Renal cortex interstitium (tissue), 15 donors: ENCODE measurements around the gene NUDT21. TPM values are rescaled to one million over a fixed set of nuclear protein-coding genes. Genes with fewer than 3 reads are reported as not detected.
"Not testable (repeated sequence)": the region's sequence is repeated elsewhere in the genome, so short reads cannot be mapped to it uniquely, and the experiment has no call there.

Experiments used
- DNase-seq, 11 donors: peaks; one replicate each; pipeline ENCODE4 v3.0.0-alpha.2; 2013; ENCODE audit warnings: low read depth in 9 of 11, low spot score in 4 of 11; ENCODE audit errors: extremely low read depth in 1 of 11
- long read RNA-seq, 16 experiments: transcript quantifications; one replicate each; lab custom pipeline, GENCODE V29; 2026
- polyA plus RNA-seq, 3 donors: library from polyadenylated mRNA; unstranded; fragments of 120-200 nt; gene quantifications; one replicate each; pipeline ENCODE4 v1.2.1, GENCODE V29; 2013; ENCODE audit not compliant: insufficient read length in 3 of 3

NUDT21 gene
- 100 to 1,000 TPM; 125 to 152 (median 135) TPM for polyA plus RNA-seq
- long read RNA-seq, donor 1, full-length matches to known transcripts, result 35 of 40 reads
- long read RNA-seq, donor 1, partial matches to known transcripts, result 5 of 40 reads
- long read RNA-seq, donor 1, other reads (novel, unspliced or antisense), result 0 of 40 reads
- long read RNA-seq, donor 2, full-length matches to known transcripts, result 25 of 36 reads
- long read RNA-seq, donor 2, partial matches to known transcripts, result 11 of 36 reads
- long read RNA-seq, donor 2, other reads (novel, unspliced or antisense), result 0 of 36 reads
- long read RNA-seq, donor 3, full-length matches to known transcripts, result 51 of 66 reads
- long read RNA-seq, donor 3, partial matches to known transcripts, result 15 of 66 reads
- long read RNA-seq, donor 3, other reads (novel, unspliced or antisense), result 0 of 66 reads
- long read RNA-seq, donor 4, full-length matches to known transcripts, result 33 of 43 reads
- long read RNA-seq, donor 4, partial matches to known transcripts, result 10 of 43 reads
- long read RNA-seq, donor 4, other reads (novel, unspliced or antisense), result 0 of 43 reads
- long read RNA-seq, donor 5, result 0 reads
- long read RNA-seq, donor 6, full-length matches to known transcripts, result 34 of 39 reads
- long read RNA-seq, donor 6, partial matches to known transcripts, result 5 of 39 reads
- long read RNA-seq, donor 6, other reads (novel, unspliced or antisense), result 0 of 39 reads
- long read RNA-seq, donor 7, full-length matches to known transcripts, result 36 of 102 reads
- long read RNA-seq, donor 7, partial matches to known transcripts, result 66 of 102 reads
- long read RNA-seq, donor 7, other reads (novel, unspliced or antisense), result 0 of 102 reads
- long read RNA-seq, donor 8, result 0 reads
- long read RNA-seq, donor 9, full-length matches to known transcripts, result 38 of 60 reads
- long read RNA-seq, donor 9, partial matches to known transcripts, result 22 of 60 reads
- long read RNA-seq, donor 9, other reads (novel, unspliced or antisense), result 0 of 60 reads
- long read RNA-seq, donor 10, full-length matches to known transcripts, result 36 of 53 reads
- long read RNA-seq, donor 10, partial matches to known transcripts, result 17 of 53 reads
- long read RNA-seq, donor 10, other reads (novel, unspliced or antisense), result 0 of 53 reads
- long read RNA-seq, donor 11, full-length matches to known transcripts, result 40 of 54 reads
- long read RNA-seq, donor 11, partial matches to known transcripts, result 14 of 54 reads
- long read RNA-seq, donor 11, other reads (novel, unspliced or antisense), result 0 of 54 reads
- long read RNA-seq, donor 12, full-length matches to known transcripts, result 8 of 8 reads
- long read RNA-seq, donor 12, partial matches to known transcripts, result 0 of 8 reads
- long read RNA-seq, donor 12, other reads (novel, unspliced or antisense), result 0 of 8 reads
- long read RNA-seq, donor 13, result 0 reads
- long read RNA-seq, donor 14, full-length matches to known transcripts, result 38 of 43 reads
- long read RNA-seq, donor 14, partial matches to known transcripts, result 5 of 43 reads
- long read RNA-seq, donor 14, other reads (novel, unspliced or antisense), result 0 of 43 reads
- long read RNA-seq, donor 15, full-length matches to known transcripts, result 17 of 17 reads
- long read RNA-seq, donor 15, partial matches to known transcripts, result 0 of 17 reads
- long read RNA-seq, donor 15, other reads (novel, unspliced or antisense), result 0 of 17 reads
- long read RNA-seq, donor 16, full-length matches to known transcripts, result 79 of 137 reads
- long read RNA-seq, donor 16, partial matches to known transcripts, result 58 of 137 reads
- long read RNA-seq, donor 16, other reads (novel, unspliced or antisense), result 0 of 137 reads

DNA sequence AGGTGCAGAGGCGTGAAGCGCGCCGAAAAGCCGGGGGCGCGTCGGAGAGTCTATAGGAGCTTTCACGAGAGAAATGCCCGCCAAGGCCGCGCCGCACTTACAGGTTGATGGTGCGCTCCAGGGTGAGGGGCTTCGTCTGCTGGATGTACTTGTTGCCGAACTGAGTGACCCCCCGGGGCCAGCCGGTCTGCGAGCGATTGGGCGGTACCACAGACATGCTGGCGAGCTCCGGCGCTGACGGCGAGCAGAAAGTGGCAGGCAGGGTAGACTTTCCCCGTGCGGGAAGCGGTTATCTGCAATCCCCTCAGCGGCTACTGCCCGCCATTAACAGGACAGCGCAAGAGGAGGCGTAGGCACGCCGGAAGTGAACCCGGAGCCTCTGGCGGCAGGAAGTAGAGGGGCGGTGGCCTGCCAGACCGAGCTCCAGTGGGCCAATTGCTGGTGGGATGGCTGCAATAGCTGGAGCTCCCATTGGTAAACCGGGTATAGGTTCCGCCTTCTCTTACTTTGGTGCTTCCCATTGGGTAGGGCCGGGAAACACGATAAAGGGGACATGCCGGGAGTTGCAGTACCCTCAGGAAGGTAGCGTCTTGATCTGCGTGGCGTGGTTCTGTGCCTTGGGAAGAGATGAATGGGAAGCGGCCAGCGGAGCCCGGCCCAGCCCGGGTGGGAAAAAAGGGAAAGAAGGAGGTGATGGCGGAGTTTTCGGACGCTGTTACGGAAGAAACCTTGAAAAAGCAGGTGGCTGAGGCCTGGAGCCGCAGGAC lies at the start of gene NUDT21, which contains the start of gene OGFOD1:
TSS of gene NUDT21 (minus strand) at position 347 of the 767 bp plus-strand sequence. CDS start at position 217, 130 bp downstream.
TSS of gene OGFOD1 (plus strand) at position 569 of the 767 bp plus-strand sequence. CDS start at position 628, 59 bp downstream.
- DNase-seq, result peak; percentile 82 to 97 (median 93)

DNA sequence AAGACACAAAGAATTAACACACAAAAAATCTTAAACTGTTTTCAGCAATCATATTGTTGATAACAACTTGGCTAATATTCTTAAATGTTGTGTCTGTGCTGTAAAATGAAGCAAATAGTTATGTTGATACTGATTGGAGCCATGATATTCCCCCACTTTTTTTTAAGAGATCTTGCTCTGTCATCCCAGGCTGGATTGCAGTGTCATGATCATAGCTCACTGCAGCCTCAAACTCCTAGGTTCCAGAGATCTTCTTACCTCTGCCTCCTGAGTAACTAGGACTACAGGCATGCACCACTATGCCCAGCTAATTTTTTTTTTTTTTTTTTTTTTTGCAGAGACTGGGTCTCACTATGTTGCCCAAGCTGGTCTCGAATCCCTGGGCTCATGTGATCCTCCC lies 42.7 kb upstream of the NUDT21 start:
- no peak for DNase-seq

DNA sequence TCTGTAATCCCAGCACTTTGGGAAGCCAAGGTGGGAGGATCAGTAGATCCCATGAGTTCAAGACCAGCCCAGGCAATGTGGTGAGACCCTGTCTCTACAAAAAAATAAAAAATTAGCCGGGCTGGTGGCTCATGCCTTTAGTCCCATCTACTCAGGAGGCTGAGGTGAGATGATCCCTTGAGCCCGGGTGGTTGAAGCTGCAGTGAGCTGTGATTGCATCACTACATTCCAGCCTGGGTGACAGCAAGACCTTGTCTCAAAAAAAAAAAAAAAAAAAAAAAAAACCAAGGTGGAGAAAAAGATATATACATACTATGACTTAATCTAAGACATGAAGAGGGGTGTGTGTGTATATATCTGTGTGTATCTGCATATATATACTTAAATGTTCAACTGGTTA lies 42.0 kb upstream of the NUDT21 start:
- no peak for DNase-seq

DNA sequence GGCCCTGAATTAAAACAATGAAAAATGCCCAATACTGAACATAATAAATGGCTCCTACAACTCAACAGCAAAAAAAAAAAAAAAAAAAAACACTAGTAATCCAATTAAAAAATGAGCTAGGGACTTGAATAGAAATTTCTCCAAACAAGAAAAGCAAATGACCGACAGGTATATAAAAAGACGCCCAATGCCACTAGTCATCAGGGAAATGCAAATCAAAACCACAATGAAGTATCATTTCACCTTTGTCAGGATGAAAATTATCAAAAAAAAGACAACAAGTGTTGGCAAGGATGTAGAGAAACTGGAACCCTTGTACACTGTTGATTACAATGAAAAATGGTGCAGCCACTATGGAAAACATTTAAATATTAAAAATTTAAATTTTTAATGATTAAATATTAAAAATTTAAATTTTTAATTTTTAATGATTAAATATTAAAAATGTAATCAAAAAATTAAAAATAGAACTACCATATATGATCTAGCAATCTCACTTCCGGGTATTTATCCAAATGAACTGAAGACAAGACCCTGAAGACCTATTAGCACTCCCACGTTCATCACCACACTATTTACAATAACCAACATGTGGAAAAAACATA lies 40.6 kb upstream of the NUDT21 start:
- no peak for DNase-seq

DNA sequence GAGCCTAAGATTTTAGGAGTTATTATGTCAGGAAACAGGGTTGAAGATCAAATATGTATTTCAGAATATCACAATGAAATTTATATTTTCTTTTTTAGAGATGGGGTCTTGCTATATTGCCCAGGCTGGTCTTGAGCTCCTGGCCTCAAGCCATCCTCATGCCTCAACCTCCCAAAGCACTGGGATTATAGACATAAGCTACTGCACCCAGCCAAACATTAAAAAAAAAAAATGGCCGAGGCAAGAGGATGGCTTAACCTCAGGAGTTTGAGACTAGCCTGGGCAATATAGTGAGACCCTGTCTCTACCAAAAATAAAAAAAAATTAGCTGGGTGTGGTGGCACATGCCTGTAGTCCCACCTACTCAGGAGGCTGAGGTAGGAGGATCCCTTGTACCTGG lies 37.7 kb upstream of the NUDT21 start:
- DNase-seq, result not testable (repeated sequence)

DNA sequence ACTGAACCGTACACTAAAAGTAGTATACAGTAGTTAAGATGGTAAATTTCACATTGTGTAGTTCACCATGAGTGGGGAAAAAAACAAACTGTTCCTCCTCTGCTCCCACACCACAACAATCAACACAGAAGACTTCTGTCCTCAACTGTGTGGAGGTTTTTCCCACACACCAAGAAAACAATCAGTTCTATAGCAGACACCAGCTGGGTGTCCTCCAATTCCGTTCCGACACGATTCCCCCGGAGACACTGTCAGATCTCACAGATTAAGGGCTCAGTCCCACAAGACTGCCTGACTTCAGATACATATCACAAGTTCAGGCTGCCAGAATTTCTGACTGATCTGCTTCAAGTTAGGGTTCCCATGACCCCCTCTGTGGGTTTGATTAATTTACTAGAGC lies 36.9 kb upstream of the NUDT21 start:
- no peak for DNase-seq

DNA sequence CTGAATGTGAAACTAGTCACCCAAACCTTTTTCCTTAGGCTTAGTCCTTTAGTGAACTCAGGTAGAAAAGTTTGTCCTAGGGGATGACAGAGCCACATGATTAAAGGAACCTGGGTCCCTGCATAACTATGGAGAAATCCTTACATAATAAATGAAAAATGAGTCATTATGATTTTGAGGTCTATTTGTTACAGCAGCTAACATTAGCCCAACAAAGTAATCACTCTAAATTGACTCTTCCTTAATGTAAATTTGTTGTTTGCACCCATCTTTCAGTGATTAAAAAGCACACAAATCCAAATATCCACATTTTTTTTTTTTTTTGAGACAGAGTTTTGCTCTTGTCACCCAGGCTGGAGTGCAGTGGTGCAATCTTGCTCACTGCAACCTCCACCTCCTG lies 32.3 kb upstream of the NUDT21 start:
- no peak for DNase-seq

DNA sequence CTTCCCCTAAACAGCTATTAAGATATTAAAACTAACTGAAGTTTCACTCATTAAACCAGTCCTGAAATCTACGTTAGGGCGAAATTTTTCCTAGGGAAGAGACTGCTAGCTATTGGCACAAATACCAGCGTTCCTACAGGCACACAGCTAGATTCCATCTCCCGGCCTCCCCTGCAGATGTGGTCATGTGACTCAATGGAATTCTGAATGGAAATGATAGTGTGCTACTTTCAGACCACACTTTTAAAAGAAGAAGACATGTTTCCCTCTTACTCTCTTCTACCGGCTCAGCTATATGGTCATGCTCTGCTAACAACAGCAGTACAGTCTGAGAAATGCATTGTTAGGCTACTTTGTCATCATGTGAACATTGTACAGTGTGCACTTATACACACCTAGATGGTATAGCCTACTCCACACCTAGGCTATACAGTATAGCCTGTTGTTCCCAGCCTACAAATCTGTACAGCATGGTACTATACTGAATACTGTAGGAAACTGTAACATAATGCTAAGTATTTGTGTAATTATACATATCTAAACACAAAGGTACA lies 31.6 kb upstream of the NUDT21 start:
- no peak for DNase-seq

DNA sequence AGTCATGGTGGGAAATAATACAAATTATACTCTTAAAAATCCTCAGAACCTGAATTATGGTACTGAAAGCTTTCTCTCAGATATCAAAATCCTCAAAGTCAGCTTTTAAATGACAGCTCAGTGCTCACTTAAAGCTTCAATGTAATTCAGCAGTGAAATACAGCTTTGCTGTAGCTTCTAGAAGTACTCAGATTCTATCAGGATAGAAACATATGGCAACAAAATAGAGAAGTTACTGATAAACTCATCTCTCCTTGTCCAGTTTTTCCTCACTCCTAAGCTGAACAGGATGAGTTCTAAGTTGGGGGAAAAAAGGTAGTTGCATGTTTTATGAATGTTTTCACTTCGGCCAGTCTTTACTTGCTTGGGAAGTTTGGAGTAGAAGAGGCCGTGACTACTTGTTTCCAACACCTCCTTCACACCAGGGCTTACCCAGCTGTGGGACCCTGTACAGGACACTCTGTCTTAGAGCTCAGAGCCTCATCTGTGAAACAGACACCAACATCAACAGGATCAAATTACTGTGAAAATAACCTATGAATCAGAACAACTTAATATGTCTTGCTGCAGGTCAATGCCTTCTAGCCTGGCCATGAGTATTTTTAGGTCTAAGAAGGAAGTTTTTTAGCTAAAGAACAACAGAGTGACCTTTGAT lies 30.5 kb upstream of the NUDT21 start:
- peak; percentile 15 to 74 (median 38) for DNase-seq

DNA sequence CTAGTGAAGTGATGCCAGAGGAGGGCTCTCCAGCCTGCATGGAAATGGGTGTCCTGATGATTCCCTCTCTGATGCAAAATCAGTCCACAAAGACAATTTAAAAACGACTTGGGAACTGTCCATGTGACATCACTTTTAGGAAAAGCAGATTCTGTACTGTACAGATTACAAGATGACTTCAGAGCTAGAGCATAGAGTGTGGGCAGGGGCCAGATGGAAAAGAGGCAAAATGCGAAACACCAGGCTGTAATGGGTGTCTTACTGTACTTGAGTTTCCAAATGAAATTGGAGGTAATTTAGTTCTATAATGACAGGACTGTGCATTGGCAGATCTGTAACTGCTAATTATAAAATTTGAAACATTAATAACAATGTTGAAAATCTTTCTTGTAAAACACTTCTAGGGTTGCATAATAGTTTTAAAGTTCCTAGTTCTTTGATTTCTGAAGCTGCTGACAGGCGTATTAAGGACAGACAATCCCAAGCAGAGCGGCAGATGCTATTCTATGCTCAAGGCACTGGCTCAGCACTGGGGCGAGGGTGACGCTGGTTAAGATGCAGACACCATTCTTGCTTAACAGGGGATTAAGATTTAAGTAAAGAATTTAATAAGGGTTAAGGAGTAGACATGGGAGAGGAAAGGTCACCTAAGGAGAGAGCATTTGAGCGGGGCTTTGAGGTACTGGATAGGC lies 29.8 kb upstream of the NUDT21 start:
- DNase-seq, result no peak

DNA sequence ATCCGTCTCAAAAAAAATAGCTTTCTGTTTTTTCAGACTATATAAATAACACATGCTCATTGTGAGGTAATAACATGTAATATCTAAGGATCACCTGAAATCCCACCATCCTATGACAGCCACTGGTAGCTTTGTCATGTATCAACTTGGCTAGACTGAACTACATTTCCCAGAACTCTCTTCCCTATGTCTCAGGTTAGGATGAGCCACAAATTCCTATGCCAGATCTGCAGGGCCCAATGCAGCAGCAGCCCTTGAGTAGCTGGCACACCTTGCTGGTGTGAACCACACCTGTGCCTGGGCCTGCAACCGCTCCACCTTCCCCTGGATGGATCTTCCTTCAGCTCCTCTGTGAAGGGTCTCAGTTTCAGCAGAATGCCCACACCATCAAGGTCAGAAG lies 28.3 kb upstream of the NUDT21 start:
- no peak for DNase-seq

DNA sequence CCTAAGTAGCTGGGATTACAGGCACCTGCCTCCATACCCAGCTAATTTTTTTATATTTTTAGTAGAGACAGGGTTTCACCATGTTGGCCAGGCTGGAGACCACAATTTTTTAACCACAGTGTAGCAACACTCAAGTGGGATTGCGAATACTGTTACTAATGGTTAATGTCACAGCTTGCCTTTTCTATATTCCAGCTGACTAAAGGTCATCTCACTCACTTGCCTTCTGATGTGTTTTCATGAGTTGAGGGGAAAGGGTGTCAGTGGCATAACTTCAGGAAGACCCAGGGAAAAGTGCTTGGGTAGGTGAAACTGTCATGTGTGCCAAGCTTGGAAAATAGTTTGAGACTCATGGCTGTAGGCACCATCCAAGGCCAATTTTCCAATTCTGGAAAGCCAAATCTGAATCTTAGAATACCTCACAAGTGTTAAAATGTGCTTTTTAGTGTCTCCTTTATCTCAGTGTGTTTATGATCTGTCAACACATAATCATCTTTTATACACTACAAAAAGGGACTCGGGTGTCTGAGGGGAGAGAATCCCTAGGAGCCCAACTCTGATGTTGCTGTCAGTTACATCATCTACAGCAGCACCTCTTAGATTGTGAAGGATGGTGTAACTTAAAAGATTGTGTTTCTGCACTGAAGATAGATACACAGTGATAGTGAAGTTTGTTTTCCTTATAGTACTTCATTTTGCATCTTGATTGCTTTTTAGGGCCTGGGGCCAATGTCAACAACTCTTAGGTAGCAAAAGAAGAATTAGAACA lies 27.3 kb upstream of the NUDT21 start:
- DNase-seq, result no peak

DNA sequence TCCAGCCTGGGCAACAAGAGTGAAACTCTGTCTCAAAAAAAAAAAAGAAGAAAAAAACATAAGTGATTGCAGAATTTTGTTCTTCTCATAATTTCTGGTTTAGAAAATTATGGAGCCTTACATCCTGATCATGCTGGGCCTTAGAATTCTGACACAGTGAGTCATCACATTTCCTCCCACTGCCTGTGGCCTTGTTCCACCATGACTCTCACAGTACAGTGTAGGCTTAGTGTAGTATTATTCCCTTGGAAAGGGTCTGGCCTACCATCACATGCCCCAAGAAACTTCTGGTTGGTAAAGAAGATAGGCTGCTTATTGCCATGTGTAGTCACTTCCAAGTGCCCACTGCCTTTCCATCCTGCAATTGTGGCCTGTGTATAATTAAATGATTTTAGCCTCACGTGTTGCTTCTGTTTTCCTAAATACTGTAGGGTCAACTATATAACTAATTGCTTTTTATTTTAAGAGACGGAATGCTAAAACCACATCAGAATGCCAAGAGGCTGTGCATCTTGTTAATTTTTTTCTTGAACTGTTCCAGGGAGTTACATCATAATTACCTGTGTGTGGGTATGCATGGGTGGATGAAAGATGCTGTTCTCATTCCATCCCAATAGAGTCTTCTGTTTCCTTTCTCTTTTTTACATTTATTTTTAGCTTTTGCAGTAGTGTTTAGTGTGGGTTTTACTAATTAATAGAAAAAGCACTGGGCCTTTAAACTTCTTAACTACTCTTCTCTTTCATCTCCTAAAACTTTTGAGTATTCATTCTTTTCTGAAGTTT lies 26.2 kb upstream of the NUDT21 start:
- no peak for DNase-seq

DNA sequence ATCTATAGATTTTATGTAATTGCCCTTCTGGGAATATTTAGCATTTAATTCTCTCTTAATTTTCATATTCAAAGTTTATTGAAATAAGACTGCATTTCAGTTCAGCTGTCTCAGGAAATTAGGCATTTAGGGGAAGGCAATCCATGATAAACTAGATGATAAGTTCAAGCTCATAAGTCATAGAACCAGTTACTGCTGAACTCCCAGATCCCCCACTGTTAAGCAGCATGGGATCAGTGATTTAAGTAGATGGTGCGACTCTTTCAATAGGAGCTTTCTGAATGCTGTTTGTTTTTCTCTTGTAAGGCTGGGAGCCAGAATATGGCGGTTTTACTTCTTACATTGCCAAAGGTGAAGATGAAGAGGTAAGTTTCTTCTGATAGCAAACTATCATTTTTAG lies 24.1 kb upstream of the NUDT21 start:
- DNase-seq, result no peak
